ENCODE data around the gene RRP12. TPM values are rescaled to one million over a fixed set of nuclear protein-coding genes. Genes with fewer than 3 reads are reported as not detected.

The RRP12 gene
- total and polyA plus RNA-seq, 2 experiments from 2014 or later: 14.9 to 16.2 TPM

- no peaks in the 10 kb centered on the region for H3K27me3 ChIP-seq
- no peak overlapping the region for H3K27ac ChIP-seq
- H3K9me3 ChIP-seq (ENCODE audit: low read depth): no peaks in the 10 kb centered on the region
- peaks cover 8% of the 10 kb centered on the region for H3K4me1 ChIP-seq (ENCODE audit: low read depth)
- peaks cover 16% of the 10 kb centered on the region for H3K36me3 ChIP-seq
- H3K4me3 ChIP-seq: no peak overlapping the region
- no peak for TF ChIP-seq CTCF (IDR thresholded peaks at IDR 0.05; ENCODE audit: low read depth, low read length)
- DNase-seq (ENCODE audit: low read depth in 1 of 2, low spot score in 1 of 2): no peak
Observed at GRCh38 chr10:97442277-97442676, 41.1 kb upstream of the RRP12 start.

- H3K4me3 ChIP-seq: no peak overlapping the region
- TF ChIP-seq CTCF (IDR thresholded peaks at IDR 0.05; ENCODE audit: low read depth, low read length): no peak
- peaks cover 60% of the 10 kb centered on the region for H3K36me3 ChIP-seq
Observed at GRCh38 chr10:97435211-97435610, 34.1 kb upstream of the RRP12 start.

GRCh38 chr10:97434557-97434956 lies 33.4 kb upstream of the RRP12 start:
- no peak for DNase-seq (ENCODE audit: low read depth in 1 of 2, low spot score in 1 of 2)
- Histone ChIP-seq H3K9me3 (ENCODE audit: low read depth) (no peaks in the 10 kb centered on the region), H3K4me1 (ENCODE audit: low read depth) (peaks cover under 1% of the 10 kb centered on the region), H3K27ac (peak overlapping the region; percentile 78), H3K36me3 (peaks cover 63% of the 10 kb centered on the region), H3K27me3 (no peaks in the 10 kb centered on the region), H3K4me3 (no peak overlapping the region)
- TF ChIP-seq CTCF (IDR thresholded peaks at IDR 0.05; ENCODE audit: low read depth, low read length): no peak

More at GRCh38 chr10:97435211-97435610, 34.1 kb upstream of the RRP12 start:
- DNase-seq (ENCODE audit: low read depth in 1 of 2, low spot score in 1 of 2): no peak
- Histone ChIP-seq H3K27ac (peak overlapping the region; percentile 78), H3K4me1 (ENCODE audit: low read depth) (no peaks in the 10 kb centered on the region), H3K9me3 (ENCODE audit: low read depth) (no peaks in the 10 kb centered on the region), H3K27me3 (no peaks in the 10 kb centered on the region)

- Histone ChIP-seq H3K27ac (peak overlapping the region; percentile 78), H3K4me3 (no peak overlapping the region), H3K36me3 (peaks cover 66% of the 10 kb centered on the region), H3K4me1 (ENCODE audit: low read depth) (peaks cover 3% of the 10 kb centered on the region), H3K27me3 (no peaks in the 10 kb centered on the region), H3K9me3 (ENCODE audit: low read depth) (no peaks in the 10 kb centered on the region)
- no peak for TF ChIP-seq CTCF (IDR thresholded peaks at IDR 0.05; ENCODE audit: low read depth, low read length)
- DNase-seq (ENCODE audit: low read depth in 1 of 2, low spot score in 1 of 2): peak in 1 of 2 donors; percentile 25
Observed at GRCh38 chr10:97434055-97434454, 32.9 kb upstream of the RRP12 start.

GRCh38 chr10:97428572-97428981 lies 27.4 kb upstream of the RRP12 start:
- peak in 1 of 2 donors; percentile 32 for DNase-seq (ENCODE audit: low read depth in 1 of 2, low spot score in 1 of 2)
- H3K4me3 ChIP-seq: peak overlapping the region; percentile 62

More at GRCh38 chr10:97428572-97428981, 27.4 kb upstream of the RRP12 start:
- Histone ChIP-seq H3K4me1 (ENCODE audit: low read depth) (peaks cover 11% of the 10 kb centered on the region), H3K27me3 (no peaks in the 10 kb centered on the region), H3K9me3 (ENCODE audit: low read depth) (no peaks in the 10 kb centered on the region), H3K27ac (peak overlapping the region; percentile 68), H3K36me3 (peaks cover 33% of the 10 kb centered on the region)
- no peak for TF ChIP-seq CTCF (IDR thresholded peaks at IDR 0.05; ENCODE audit: low read depth, low read length)
